H7 (cell line): ENCODE data around the gene CCDC172. TPM values are rescaled to one million over a fixed set of nuclear protein-coding genes. Genes with fewer than 3 reads are reported as not detected.

Source experiments
- total RNA-seq: library from RNA; depleted of rRNA; stranded (reverse); fragments of >200 nt; shearing (Covaris generic); gene quantifications from 2 replicates; pipeline ENCODE4 v1.2.3, GENCODE V29; 2014; rRNA removed

The CCDC172 gene
- total RNA-seq, 1 experiment from 2014 or later = 3.4 TPM

Other genes starting within 250 kb of the CCDC172 start
- gene GFRA1, start 51.2 kb upstream of the CCDC172 start, total RNA-seq = 1.6 and 1.7 TPM in 2 replicates
- not detected in 2 replicates for gene PNLIPRP3, start 103.4 kb downstream of the CCDC172 start, total RNA-seq
- gene PNLIP, start 221.5 kb downstream of the CCDC172 start, total RNA-seq = not detected in 2 replicates